NCI-H1105 treated with DMSO at 0.1 percent for 48 hours (cell line): ENCODE measurements around the gene TTC39B.

Experiments
- DNase-seq: peaks from one replicate; lab custom pipeline; 2025; lab: John Stamatoyannopoulos, UW

The TTC39B gene

GRCh38 chr9:15132091-15132490 is 174.9 kb downstream of the TTC39B start:
- no peak for DNase-seq

- DNase-seq, result no peak
Measured at GRCh38 chr9:15131094-15131493, 175.9 kb downstream of the TTC39B start.

- no peak for DNase-seq
Measured at GRCh38 chr9:15127831-15128230, 179.2 kb downstream of the TTC39B start.

- DNase-seq, result no peak
Measured at GRCh38 chr9:15121630-15122029, 185.4 kb downstream of the TTC39B start.

GRCh38 chr9:15116130-15116580 is 190.9 kb downstream of the TTC39B start:
- DNase-seq, result peak; percentile 25

- DNase-seq, result no peak
Measured at GRCh38 chr9:15115702-15116101, 191.3 kb downstream of the TTC39B start.

- no peak for DNase-seq
Measured at GRCh38 chr9:15115041-15115440, 192.0 kb downstream of the TTC39B start.
